GM18858 (cell line): ENCODE results near the gene PCP4L1.
"Not testable (repeated sequence)": the region's sequence is repeated elsewhere in the genome, so short reads cannot be mapped to it uniquely, and the experiment has no call there.

Experiments used
- ATAC-seq: cut with Tn5 transposase; IDR thresholded peaks from one replicate; pipeline ENCODE4 v1.9.1; 2021; ENCODE audit not compliant: unreplicated experiment

Gene PCP4L1

DNA sequence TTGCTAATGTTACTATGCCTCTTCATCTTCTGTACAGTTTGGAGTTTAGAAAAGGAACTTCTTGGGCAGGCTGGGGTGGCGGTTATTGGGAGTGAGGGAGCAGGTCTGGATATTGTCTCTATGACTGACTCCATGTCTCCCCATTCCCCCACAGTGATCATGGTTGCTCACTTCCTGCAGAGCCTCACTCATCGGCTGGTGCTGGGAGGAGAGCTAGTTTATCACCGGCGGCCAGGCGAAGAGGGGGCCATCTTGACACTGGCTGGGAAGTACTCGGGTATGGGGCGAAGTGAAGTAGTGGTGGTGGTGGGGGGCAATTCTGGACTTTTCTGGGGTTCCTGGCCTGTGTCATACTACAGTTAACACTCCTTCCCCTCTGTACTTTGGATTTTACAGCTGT, 30.5 kb upstream of the PCP4L1 start:
- ATAC-seq = no peak

DNA sequence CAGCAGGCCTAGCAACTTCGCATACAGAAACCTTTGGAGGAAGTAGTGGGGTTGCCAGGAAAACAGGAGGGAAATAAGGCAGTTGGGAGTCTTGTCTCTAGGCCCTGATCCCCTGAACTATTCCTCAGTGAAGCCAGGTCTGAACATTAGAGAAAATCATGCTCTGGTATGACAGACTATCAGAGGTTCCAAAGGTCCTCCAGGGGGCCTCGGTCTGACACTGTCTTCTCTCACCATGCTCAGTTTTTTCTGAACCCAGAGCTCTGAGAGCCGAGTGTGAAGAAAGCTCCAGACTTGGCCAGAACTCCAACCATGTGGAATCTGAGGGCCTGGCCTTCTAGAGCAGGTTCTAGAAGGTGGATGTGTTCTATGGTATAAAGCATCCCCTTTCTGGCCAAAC, 28.6 kb upstream of the PCP4L1 start:
- ATAC-seq = no peak

DNA sequence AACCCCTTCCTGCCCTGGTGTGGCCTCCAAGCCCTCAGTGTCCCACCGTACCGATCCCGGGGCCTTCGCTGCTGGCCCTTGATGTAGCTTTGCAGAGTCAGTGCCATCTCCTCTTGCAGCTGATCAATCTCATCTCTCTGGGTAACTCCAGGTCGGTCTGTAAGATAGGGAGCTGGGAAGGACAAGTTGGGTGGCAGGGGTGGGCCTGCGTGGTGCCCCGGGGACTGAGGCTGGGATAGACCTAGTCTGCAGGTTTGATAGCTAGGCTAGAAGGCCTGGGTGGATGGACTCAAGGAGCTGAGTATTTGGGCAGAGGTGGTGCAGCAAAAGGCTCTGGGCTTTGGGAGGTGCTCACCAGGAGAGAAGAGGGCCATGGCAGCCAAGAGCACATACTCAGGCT, 27.8 kb upstream of the PCP4L1 start:
- ATAC-seq = no peak

DNA sequence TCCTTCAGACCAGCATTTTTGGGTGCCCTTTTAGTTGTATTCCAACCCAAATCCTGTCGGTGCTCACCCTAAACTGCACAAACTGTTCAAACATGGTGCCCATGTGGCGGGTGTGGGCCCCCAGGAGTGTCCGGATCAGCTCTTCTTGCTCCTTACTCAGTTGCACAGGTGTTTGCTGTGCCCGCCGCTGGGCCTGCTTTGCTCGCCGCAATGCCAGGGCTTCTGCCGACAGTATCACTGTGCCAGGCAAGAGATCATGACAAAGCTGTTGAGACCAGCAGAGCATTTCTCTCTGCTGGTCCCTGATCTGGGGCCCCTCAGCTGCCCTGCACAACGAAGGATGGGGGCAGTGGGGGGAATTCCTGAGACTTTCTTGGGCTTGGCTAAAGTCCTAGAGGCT, 25.4 kb upstream of the PCP4L1 start:
- no peak for ATAC-seq

DNA sequence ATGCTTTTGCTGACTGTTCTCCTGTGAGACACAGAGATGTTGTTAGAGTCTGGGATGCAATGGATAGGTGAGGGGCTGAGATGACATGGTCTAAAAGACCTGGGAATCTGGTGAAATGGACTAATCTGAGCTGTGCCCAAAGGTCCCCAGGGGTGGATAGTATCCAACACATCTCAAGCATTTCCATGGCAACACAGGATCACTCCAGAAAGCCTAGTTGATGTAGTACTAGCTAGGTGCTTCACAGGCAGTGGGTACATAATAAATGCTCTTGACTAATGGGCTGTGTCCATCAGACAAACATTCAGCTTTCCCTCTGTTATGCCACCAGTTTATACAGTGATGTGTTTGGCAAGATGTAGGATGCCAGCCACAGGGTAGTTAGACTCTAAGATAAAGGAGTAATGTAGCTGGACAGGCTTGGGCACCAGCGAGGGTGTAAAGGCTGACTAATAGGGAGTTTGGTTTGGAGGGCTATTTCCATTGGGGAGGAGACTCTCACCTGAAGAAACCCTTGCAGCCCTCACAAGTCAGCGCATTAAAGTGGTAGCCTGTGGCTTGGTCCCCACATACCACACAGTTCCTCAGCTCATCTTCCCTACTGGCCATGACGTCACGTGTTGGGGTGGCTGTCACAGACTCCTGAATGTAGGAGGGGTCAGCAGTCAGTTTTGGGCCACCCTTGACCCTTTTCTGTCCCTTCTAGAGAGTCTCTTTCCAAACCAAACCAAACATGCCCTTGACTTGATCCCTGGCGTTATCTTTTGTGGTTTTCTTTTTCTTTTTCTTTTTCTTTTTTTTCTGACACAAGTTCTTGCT, 22.4 kb upstream of the PCP4L1 start:
- no peak for ATAC-seq

DNA sequence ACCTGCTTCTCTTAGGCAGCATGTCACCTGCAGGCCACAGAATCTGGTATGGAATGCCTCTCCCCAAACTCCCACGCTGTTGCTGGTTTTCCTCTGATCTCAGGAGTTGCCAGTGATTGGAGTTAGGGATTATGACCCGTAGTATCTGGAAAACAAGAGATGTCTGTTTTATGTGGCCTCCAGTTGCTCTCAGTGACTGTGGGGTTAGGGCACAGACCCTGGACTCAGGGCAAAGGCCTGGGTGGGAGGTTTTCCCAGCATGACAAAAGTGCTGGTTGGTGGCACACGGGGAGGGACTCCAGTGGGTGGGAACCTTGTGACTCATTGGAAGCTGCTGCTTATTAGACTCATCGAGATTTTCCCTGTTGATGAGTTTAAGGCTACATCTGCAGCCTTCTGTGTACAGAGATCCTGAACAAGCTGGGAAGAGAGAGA, 20.5 kb upstream of the PCP4L1 start, which contains the start of gene NR1I3:
Gene NR1I3, minus strand, starts transcription at position 165 of the 435 bp plus-strand sequence. CDS start 1,638 bp downstream, outside the sequence.
- no peak for ATAC-seq

DNA sequence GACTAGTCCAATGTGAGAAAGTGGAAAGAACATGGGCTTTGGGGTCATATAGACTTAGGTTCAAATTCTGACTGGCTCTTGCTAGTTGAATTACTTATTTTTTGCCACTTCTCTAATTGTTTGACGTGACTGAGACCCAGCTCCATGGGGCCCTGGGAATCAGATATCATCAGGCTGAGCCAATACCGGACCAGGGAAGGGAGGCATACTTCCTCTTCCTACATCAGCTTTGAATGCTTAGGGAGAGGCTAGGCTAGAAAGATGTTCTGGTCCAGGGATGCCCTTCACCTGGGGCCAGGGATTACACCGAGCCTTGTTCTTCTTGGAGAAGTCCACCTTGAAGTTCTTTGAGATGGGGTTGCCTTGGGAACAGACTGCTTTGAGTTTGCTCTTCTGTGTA, 16.9 kb upstream of the PCP4L1 start:
- no peak for ATAC-seq

DNA sequence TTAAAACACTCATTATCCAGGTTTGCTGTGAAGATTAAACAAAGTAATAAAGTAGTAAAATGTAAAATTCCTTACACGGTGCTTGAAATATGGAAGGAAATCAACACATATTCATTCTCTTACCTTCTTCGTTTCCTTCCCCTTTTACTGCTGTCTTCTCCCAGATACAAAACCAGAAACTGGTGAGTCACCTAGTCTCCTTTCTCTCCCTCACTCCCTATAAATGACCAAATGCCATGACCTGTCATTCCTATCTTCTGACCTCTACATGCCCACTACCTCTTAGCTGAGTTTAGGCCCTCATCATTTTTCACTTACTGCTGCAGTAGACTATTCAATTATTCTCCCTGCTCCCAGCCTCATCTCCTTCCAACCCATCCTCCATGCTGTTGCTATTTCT, 16.2 kb upstream of the PCP4L1 start:
- ATAC-seq = no peak

DNA sequence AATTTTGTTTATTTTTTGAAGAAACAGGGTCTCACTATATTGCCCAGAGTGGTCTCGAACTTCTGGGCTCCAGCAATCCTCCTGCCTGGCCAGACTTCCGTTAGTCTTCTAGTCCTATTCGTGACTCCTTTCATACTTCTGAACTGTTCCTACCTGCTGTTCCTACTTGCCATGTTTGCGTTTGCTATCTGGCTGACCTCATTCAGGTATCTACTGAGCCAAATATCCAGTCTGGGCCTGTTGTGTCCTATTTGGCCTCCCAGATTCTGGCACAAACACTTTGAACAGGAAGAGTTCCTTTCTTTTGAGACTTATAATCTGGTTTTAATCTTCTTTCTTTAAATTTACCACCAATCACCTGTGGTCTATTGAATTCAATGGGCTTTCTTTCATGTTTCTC, 13.7 kb upstream of the PCP4L1 start:
- ATAC-seq = no peak

DNA sequence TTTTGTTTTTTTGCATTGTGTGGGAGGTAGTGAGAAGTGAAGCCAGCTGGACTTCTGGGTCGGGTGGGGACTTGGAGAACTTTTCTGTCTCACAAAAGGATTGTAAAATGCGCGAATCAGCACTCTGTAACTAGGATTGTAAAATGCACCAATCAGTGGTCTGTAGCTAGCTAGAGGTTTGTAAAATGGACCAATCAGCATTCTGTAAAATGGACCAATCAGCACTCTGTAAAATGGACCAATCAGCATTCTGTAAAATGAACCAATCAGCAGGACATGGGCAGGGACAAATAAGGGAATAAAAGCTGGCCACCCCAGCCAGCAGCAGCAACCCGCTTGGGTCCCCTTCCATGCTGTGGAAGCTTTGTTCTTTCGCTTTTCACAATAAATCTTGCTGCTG, 8.4 kb upstream of the PCP4L1 start:
- not testable (repeated sequence) for ATAC-seq

DNA sequence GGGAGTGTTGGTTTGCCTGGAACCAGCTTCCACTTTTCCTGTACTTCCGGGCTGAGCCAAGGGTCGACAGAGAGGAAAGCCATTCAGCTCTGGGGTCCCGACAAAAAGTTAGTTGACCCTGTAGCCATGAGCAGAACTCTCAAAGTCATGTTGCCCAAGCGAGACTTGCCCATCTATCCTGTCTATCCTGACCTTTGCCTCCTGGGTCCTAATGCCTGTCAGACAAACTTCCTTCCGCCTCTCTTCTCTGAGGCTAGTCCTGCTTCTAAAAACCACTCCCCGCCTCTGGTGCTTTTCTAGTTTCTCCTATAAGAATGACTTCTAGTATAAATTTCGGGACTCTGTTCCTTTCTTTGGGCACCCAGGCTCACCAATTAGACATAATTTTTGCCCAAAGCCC, 7.7 kb upstream of the PCP4L1 start:
- no peak for ATAC-seq

DNA sequence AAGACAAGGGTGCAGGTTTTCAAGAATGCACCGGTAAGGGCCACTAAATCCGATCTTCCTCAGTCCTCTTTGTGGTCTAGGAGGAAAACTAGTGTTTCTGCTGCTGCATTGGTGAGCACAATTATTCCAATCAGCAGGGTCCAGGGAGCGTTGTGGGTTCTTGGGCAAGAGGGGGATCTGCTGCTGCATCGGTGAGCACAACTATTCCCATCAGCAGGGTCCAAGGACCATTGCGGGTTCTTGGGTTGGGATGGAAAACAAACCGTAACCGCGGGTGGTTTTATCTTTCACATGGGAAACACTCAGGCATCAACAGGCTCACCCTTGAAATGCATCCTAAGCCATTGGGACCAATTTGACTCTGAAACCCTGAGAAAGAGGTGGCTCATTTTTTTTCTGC, 7.0 kb upstream of the PCP4L1 start:
- ATAC-seq = no peak

DNA sequence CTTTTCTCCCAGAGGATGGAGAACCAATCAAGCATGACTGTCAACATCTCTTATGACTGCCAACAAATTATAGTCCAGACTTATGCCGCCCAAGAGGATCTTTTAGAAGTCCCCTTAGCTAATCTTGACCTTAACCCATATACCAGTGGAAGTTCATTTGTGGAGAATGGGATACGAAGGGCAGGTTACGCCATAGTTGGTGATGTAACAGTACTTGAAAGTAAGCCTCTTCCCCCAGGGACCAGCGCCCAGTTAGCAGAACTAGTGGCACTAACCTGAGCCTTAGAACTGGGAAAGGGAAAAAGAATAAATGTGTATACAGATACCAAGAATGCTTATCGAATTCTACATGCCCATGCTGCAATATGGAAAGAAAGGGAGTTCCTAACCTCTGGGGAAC, 3.2 kb upstream of the PCP4L1 start:
- not testable (repeated sequence) for ATAC-seq

DNA sequence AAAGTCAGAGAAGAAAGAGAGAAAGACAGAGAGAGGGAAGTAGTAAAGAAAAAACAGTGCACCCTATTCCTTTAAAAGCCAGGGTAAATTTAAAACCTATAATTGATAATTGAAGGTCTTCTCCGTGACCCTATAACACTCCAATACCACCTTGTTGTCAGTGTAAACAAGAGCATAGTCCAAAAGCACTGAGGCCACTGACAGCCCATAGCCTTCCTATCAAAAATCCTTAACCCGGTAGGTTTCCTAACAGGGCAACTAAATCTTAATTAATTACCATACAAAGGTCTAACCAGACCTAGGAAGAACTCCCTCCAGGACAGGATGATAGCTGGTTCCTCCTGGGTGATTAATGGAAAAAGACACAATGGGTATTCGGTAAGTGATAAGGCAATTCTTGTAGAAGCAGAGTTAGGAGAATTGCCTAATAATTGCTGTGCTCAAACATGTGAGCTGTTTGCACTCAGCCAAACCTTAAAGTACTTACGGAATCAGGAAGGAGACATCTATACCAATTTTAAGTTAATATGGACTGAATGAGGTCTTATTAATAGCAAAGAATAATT, 2.5 kb upstream of the PCP4L1 start:
- not testable (repeated sequence) for ATAC-seq

DNA sequence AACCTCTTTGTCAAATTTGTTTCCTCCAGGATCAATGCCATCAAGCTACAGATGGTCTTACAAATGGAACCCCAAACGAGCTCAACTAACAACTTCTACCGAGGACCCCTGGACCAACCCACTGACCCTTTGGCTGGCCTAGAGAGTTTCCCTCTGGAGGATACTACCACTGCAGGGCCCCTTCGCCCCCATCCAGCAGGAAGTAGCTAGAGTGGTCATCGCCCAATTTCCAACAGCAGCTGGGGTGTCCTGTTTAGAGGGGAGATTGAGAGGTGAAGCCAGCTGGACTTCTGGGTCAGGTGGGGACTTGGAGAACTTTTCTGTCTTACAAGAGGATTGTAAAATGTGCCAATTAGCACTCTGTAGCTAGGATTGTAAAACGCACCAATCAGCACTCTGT, 1.4 kb upstream of the PCP4L1 start:
- not testable (repeated sequence) for ATAC-seq

DNA sequence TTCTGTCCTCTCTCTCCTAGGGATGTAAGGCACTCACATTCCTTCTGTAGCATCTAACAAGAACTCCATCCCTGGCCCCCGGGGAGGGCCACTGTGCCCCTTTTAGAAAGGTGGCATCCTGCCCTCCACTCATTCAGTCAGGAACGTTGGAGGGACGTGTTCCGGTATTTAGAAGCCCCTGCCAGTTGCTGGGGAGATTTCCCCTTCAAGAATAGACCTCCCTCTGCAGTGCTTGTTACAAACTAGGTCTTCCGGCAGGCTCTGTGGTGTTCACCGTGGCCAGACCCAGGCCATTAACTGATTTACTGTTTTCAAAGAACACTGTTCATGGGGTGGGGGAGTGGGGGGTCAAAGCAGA, 779 bp downstream of the PCP4L1 start:
- ATAC-seq = no peak

DNA sequence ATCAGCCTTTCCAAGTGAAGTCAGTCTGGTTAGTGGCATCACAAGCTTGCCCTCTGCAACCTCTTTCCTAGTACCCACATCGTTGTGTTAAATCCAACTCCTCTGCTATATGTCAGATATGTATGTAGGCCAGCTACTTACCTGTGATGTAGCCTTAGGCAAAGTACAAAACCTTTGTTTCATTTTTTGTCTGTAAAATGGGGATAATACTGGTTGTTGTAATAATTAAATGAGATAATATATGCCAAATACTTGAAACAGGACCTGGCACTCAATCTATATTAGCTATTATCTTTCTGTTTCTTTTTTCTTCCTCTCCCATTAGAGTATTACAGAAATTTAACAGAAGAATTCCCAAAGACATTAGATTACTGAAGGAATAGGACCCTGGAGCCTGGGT, 1.2 kb downstream of the PCP4L1 start:
- no peak for ATAC-seq

DNA sequence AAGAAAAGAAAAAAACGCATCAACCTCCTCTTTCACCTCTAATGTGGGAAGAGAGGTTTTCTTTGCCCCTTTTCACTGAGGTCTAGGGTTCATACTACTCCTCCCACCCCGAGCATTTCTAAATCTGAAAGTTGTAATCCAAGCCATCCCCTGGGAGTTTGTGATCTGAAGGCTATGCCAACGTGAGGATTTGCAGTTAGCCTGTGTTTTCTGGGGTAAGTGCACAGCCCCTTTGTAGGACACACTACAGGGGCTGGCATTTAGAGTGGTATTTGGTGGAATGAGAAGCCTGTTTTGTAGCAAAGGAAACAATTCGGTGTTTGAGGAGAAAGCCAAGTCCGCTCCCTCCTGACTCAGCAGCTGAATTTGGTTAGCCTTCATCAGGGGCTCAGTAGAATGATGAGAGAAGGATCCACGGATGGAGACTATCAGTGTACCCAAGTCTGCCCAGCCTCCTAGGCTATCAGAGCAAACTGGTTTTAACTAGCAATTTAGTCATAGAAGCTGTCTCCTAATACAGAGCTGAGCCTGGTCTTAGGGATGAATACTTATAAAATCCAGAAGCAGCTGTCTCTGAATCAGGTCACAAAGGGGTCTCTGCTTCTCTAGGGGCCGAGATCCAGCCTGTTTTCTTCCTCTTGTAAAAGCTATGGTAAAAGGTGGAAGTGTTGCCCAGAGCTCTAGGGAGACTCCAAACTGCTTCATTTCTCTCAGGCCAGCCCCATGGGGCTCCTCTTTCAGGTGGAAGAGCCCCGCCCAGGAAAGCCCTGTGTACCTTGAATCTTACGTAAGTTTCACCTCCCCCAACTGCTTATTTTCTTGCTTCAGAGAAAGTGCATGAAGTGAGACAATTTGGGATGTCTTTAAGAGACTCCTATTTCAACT, 2.1 kb downstream of the PCP4L1 start:
- no peak for ATAC-seq

DNA sequence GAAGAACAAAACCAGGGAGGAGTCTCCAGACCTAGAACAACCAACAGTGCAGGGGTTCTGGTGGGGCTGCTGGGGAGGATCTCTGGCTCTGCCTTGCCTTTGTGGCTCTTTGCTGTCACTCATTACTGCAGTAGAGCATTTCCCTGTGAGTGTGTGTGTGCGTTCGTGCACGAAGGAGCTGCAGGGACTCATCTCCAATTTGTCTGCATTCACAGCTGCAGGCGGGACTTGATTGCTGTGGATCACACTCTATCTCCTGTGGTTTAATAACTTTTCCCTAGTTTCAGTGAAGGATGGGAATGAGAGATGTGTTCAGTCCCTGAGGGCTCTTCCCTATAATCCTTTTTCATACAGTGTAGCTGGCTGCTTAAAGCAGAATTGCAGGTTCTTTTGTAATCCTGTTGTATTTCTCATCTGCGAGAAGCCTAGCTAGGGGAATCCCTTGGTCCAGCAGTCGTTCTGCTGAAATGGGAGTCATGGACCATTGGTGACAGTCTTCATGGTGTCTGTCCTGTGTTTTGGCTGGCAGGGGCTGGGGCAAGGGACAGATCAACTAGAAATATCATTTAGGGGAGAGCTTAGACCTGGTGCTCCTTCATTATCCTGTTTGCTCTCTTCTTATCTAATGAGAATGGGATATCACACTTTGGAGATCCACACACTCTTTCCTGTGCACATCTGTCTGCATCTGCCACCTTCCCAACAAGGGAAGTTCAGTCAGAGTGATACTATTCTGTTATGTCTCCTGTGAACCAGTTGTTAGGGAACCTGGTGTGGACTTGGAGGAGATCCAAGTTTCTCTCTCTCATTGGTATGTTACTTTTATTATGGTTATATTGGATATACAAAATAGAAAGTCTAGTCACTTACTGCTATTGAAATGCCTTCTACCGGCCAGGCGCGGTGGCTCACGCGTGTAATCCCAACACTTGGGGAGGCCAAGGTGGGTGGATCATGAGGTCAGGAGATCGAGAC, 3.0 kb downstream of the PCP4L1 start:
- no peak for ATAC-seq

DNA sequence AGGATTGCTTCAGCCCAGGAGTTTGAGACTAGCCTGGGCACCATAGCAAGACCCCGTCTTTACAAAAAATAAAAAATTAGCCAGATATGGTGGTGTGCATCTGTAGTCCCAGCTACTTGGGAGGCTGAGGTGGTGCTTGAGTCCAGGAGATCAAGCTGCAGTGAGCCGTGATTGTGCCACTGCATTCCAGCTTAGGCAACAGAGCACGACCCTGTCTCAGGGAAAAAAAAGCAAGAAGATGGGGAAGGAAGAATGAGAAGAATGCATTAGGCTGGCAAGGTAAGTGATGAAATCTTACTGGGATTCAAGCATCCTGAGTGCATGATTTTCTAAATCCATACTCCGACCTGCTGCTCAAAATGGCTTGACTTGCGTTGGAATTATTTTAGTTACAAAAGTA, 6.8 kb downstream of the PCP4L1 start:
- no peak for ATAC-seq

DNA sequence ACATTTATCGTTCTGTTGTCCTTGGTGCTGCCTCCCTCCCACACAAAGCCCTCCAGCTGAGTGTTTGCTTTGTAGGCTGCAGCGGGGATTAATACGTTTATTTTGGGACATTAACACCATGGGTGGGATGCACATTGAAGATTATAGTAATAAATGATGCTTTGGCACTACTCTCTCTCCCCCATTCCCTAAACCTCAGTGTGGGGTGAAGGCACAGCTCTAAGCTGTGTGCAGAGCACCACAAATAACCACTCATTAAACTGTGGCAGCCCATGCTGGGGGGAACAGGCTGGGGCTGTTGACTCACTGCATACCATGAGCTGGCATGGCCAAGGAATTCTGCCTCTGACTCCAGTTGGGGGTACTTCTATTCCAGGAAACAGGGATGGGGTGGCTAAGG, 7.7 kb downstream of the PCP4L1 start:
- no peak for ATAC-seq
